A549 (cell line): Measurements from ENCODE around the gene XAGE3. TPM values are rescaled to one million over a fixed set of nuclear protein-coding genes. Genes with fewer than 3 reads are reported as not detected.
A peak's percentile ranks its signal among the peaks of the same experiment; 100 is the strongest.
"Not testable (repeated sequence)": the region's sequence is repeated elsewhere in the genome, so short reads cannot be mapped to it uniquely, and the experiment has no call there.

Experiments used
- ATAC-seq, 2 experiments: fragments of 200-7000 bp in 1 of 2; fragments of >200 bp in 1 of 2; cut with Nextera tagmentation in 1 of 2; cut with Tn5 transposase in 1 of 2; 3 replicates each; pipeline versions ENCODE4 v1.8.0 to v1.9.1; 2018 to 2020; ENCODE audit warnings: mild to moderate bottlenecking in 1 of 2, moderate library complexity in 1 of 2
- CTCF ChIA-PET: fragments of 300-600 bp; sonication (Branson Sonifier 250); formaldehyde crosslinking; extraction: SDS; loops from one replicate; lab custom pipeline; 2021; ENCODE audit warnings: antibody characterized with exemption, inconsistent platforms; lab: Yijun Ruan, JAX
- POLR2A ChIA-PET: fragments of 350-600 bp; formaldehyde crosslinking; extraction: SDS; loops from one replicate; lab custom pipeline; 2021; ENCODE audit warnings: antibody characterized with exemption, inconsistent platforms; lab: Yijun Ruan, JAX
- DNase-seq, 2 experiments: peaks; one replicate each; pipeline versions ENCODE4 v3.0.0 to v3.0.0-alpha.2; 2011 to 2016; ENCODE audit warnings: low read depth in 1 of 2, low spot score in 1 of 2
- FAIRE-seq: peaks from 2 replicates; lab custom pipeline; 2011; peaks lifted over from hg19 to GRCh38; lab: Jason Lieb, UNC
- H3K27ac ChIP-seq, 2 experiments: fragments of >200 bp; sonication (Bioruptor Twin); formaldehyde crosslinking; 3 replicates each; pipeline ENCODE4 v1.5.1; 2016 to 2017
- H3K4me1 ChIP-seq: fragments of >200 bp; sonication (Bioruptor Twin); formaldehyde crosslinking; 3 replicates; pipeline ENCODE4 v1.6.1; 2016
- H3K4me2 ChIP-seq: fragments of >200 bp; sonication (Bioruptor Twin); formaldehyde crosslinking; 3 replicates; pipeline ENCODE4 v1.6.1; 2016
- H3K4me3 ChIP-seq: fragments of >200 bp; sonication (Bioruptor Twin); formaldehyde crosslinking; 3 replicates; pipeline ENCODE4 v1.5.1; 2016
- H3K9me3 ChIP-seq: fragments of >200 bp; sonication (Bioruptor Twin); formaldehyde crosslinking; 3 replicates; pipeline ENCODE4 v1.6.1; 2016
- CBX2 ChIP-seq: fragments of 200-600 bp; sonication (generic); IDR thresholded peaks from 2 replicates; pipeline ENCODE4 v1.6.1; 2016; ENCODE audit warnings: low read depth, mild to moderate bottlenecking, borderline replicate concordance
- CHD2 ChIP-seq: fragments of 150-350 bp; IDR thresholded peaks from 2 replicates; pipeline ENCODE4 v1.6.1; 2014; ENCODE audit warnings: low read length; ENCODE audit not compliant: partially characterized antibody
- CHD4 ChIP-seq: fragments of 200-600 bp; sonication (generic); IDR thresholded peaks from 2 replicates; pipeline ENCODE4 v1.6.1; 2016; ENCODE audit warnings: antibody characterized with exemption, mild to moderate bottlenecking, borderline replicate concordance
- EHF ChIP-seq: fragments of 250-450 bp; sonication (Bioruptor Pico); IDR thresholded peaks from 2 replicates; pipeline ENCODE4 v1.5.0; 2020; ENCODE audit warnings: mild to moderate bottlenecking
- EHMT2 ChIP-seq: fragments of 200-600 bp; sonication (generic); IDR thresholded peaks from 2 replicates; pipeline ENCODE4 v1.6.1; 2016; ENCODE audit warnings: antibody characterized with exemption, low read depth, mild to moderate bottlenecking, moderate library complexity
- ESRRA ChIP-seq: fragments of 150-350 bp; IDR thresholded peaks from 2 replicates; pipeline ENCODE4 v1.6.1; 2014; ENCODE audit warnings: mild to moderate bottlenecking, low read length, borderline replicate concordance
- FOSB ChIP-seq: fragments of 250-450 bp; sonication (Bioruptor Pico); IDR thresholded peaks from 2 replicates; pipeline ENCODE4 v1.5.0; 2020; ENCODE audit warnings: mild to moderate bottlenecking, moderate library complexity
- HOXA7 ChIP-seq: fragments of 250-450 bp; sonication (Bioruptor Pico); IDR thresholded peaks from 2 replicates; pipeline ENCODE4 v1.5.0; 2020; ENCODE audit warnings: mild to moderate bottlenecking, moderate library complexity
- MAX ChIP-seq: IDR thresholded peaks from 2 replicates; pipeline ENCODE4 v1.6.1; 2012
- NFE2L2 ChIP-seq: fragments of 150-350 bp; conservative IDR thresholded peaks from 2 replicates; pipeline ENCODE4 v1.6.1; 2014; ENCODE audit warnings: low read length
- NPAS2 ChIP-seq: fragments of 250-450 bp; sonication (Bioruptor Pico); IDR thresholded peaks from 2 replicates; pipeline ENCODE4 v1.8.0; 2022; ENCODE audit warnings: mild to moderate bottlenecking, moderate library complexity, borderline replicate concordance
- PHF8 ChIP-seq: fragments of 200-600 bp; sonication (generic); IDR thresholded peaks from 2 replicates; pipeline ENCODE4 v1.6.1; 2016; ENCODE audit warnings: low read depth, mild to moderate bottlenecking, antibody characterized with exemption, moderate library complexity, borderline replicate concordance
- POLR2A ChIP-seq: IDR thresholded peaks from 2 replicates; pipeline ENCODE4 v1.6.1; 2012; ENCODE audit warnings: mild to moderate bottlenecking, low read length
- POLR2AphosphoS2 ChIP-seq: conservative IDR thresholded peaks from 2 replicates; pipeline ENCODE4 v1.6.1; 2012; ENCODE audit warnings: low read length, improper control_type of control experiment, inconsistent platforms
- RAD21 ChIP-seq, 2 experiments: fragments of >200 bp in 1 of 2; sonication (Bioruptor Twin) in 1 of 2; formaldehyde crosslinking in 1 of 2; IDR thresholded peaks in 1 of 2; conservative IDR thresholded peaks in 1 of 2; 2 replicates in 1 of 2; 3 replicates in 1 of 2; pipeline ENCODE4 v1.6.1; 2012 to 2018; ENCODE audit warnings: inconsistent platforms in 1 of 2
- RARB ChIP-seq: fragments of 250-450 bp; sonication (Bioruptor Pico); IDR thresholded peaks from 2 replicates; pipeline ENCODE4 v1.8.0; 2021; ENCODE audit warnings: mild to moderate bottlenecking, moderate library complexity
- TP53 ChIP-seq: fragments of 250-450 bp; sonication (Bioruptor Pico); IDR thresholded peaks from 2 replicates; pipeline ENCODE4 v1.5.0; 2021; ENCODE audit warnings: mild to moderate bottlenecking, moderate library complexity
- ZC3H11A ChIP-seq: fragments of 450-650 bp; IDR thresholded peaks from 2 replicates; pipeline ENCODE4 v1.6.1; 2014; ENCODE audit warnings: antibody characterized with exemption, mild to moderate bottlenecking
- ZNF302 ChIP-seq: fragments of 250-450 bp; sonication (Bioruptor Pico); IDR thresholded peaks from 2 replicates; pipeline ENCODE4 v1.9.0; 2021; ENCODE audit warnings: inconsistent platforms, mild to moderate bottlenecking, moderate library complexity
- ZSCAN20 ChIP-seq: fragments of 250-450 bp; sonication (Bioruptor Pico); IDR thresholded peaks from 2 replicates; pipeline ENCODE4 v1.8.0; 2022; ENCODE audit warnings: mild to moderate bottlenecking, moderate library complexity
- WGBS: methylation state at CpG from one replicate; pipeline ENCODE4 v1.1.6; 2017; ENCODE audit errors: missing lambda C conversion rate; 5-methylcytosine and 5-hydroxymethylcytosine counted together
- polyA plus RNA-seq, 4 experiments: library from polyadenylated mRNA; depleted of rRNA in 3 of 4; stranded (reverse); fragments of >200 nt; fragmentation: RNase III in 1 of 4; extraction: RNeasy Plus Mini Kit Qiagen cat#74134 plus additional on column Dnase treatment in 1 of 4; gene quantifications; 2 replicates in 3 of 4; 3 replicates in 1 of 4; pipeline ENCODE4 v1.2.3, GENCODE V29; 2011 to 2017
- TF ChIP-seq, protein P1 (sequence below): fragments of >200 bp; sonication (Bioruptor Twin); formaldehyde crosslinking; IDR thresholded peaks from 2 replicates; pipeline ENCODE4 v1.6.1; 2016
- TF ChIP-seq, protein P2 (sequence below): fragments of 250-450 bp; sonication (Bioruptor Pico); IDR thresholded peaks from 2 replicates; pipeline ENCODE4 v1.5.0; 2021; ENCODE audit warnings: mild to moderate bottlenecking, moderate library complexity, borderline replicate concordance
- TF ChIP-seq, protein P3 (sequence below): fragments of 450-650 bp; IDR thresholded peaks from 2 replicates; pipeline ENCODE4 v1.6.1; 2014; ENCODE audit warnings: antibody characterized with exemption
- TF ChIP-seq, protein P4 (sequence below): IDR thresholded peaks from 2 replicates; pipeline ENCODE4 v1.6.1; 2012; ENCODE audit warnings: low read depth, borderline replicate concordance
- TF ChIP-seq, protein P5 (sequence below): IDR thresholded peaks from 2 replicates; pipeline ENCODE4 v1.6.1; 2012

Gene XAGE3
- polyA plus RNA-seq, 2 of the 4 experiments (the other 2 are of a cell fraction): not detected

- CTCF ChIA-PET: no interaction called here
- H3K4me3 ChIP-seq: no peak overlapping the region
- ATAC-seq: no peak
- H3K4me2 ChIP-seq: no peak overlapping the region
- no peak for FAIRE-seq
- no peak for DNase-seq
- no peaks in the 10 kb centered on the region for H3K4me1 ChIP-seq
- no peaks in the 10 kb centered on the region for H3K9me3 ChIP-seq
- POLR2A ChIA-PET: no interaction called here
- no peak for TF ChIP-seq POLR2AphosphoS2
- no peak for TF ChIP-seq EHF
- TF ChIP-seq CHD2: no peak
- TF ChIP-seq, protein P1, sequence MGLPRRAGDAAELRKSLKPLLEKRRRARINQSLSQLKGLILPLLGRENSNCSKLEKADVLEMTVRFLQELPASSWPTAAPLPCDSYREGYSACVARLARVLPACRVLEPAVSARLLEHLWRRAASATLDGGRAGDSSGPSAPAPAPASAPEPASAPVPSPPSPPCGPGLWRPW: no peak
- TF ChIP-seq ESRRA: no peak
- no peak for TF ChIP-seq FOSB (CRISPR knock-in tag)
- TF ChIP-seq ZC3H11A: no peak
- TF ChIP-seq, protein P2, sequence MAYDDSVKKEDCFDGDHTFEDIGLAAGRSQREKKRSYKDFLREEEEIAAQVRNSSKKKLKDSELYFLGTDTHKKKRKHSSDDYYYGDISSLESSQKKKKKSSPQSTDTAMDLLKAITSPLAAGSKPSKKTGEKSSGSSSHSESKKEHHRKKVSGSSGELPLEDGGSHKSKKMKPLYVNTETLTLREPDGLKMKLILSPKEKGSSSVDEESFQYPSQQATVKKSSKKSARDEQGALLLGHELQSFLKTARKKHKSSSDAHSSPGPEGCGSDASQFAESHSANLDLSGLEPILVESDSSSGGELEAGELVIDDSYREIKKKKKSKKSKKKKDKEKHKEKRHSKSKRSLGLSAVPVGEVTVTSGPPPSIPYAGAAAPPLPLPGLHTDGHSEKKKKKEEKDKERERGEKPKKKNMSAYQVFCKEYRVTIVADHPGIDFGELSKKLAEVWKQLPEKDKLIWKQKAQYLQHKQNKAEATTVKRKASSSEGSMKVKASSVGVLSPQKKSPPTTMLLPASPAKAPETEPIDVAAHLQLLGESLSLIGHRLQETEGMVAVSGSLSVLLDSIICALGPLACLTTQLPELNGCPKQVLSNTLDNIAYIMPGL: no peak
- no peak for TF ChIP-seq NFE2L2
- TF ChIP-seq, all 56 proteins: peak for 0
- H3K27ac ChIP-seq: no peak overlapping the region
- 3% methylated on average over 1 of the region's 1 CpG for WGBS
Measured at GRCh38 chrX:52870046-52870445, 2.2 kb upstream of the XAGE3 start.

GRCh38 chrX:52865343-52865998 lies 2.4 kb downstream of the XAGE3 start:
- no peak for ATAC-seq
- ChIA-PET CTCF (interaction anchor here (0.7 kb wide), 1 partner anchor 356 kb away, joined by 3 read pairs; no protein-coding TSS in a partner anchor), POLR2A (no interaction called here)
- no peak for TF ChIP-seq NPAS2 (CRISPR knock-in tag)
- TF ChIP-seq FOSB (CRISPR knock-in tag): no peak
- TF ChIP-seq, protein P3, sequence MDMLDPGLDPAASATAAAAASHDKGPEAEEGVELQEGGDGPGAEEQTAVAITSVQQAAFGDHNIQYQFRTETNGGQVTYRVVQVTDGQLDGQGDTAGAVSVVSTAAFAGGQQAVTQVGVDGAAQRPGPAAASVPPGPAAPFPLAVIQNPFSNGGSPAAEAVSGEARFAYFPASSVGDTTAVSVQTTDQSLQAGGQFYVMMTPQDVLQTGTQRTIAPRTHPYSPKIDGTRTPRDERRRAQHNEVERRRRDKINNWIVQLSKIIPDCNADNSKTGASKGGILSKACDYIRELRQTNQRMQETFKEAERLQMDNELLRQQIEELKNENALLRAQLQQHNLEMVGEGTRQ: no peak
- TF ChIP-seq, protein P4, sequence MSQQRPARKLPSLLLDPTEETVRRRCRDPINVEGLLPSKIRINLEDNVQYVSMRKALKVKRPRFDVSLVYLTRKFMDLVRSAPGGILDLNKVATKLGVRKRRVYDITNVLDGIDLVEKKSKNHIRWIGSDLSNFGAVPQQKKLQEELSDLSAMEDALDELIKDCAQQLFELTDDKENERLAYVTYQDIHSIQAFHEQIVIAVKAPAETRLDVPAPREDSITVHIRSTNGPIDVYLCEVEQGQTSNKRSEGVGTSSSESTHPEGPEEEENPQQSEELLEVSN: no peak
- TF ChIP-seq RARB: no peak
- no peak for TF ChIP-seq EHMT2
- TF ChIP-seq PHF8: no peak
- TF ChIP-seq CHD4: no peak
- TF ChIP-seq POLR2A: no peak
- no peak for TF ChIP-seq MAX
- TF ChIP-seq CBX2: no peak
- no peak for TF ChIP-seq RAD21 (conservative IDR thresholded peaks at IDR 0.05 in 1 of 2, IDR thresholded peaks at IDR 0.05 in 1 of 2)
- TF ChIP-seq POLR2AphosphoS2: no peak
- no peak for TF ChIP-seq HOXA7 (CRISPR knock-in tag)
- TF ChIP-seq, protein P5, sequence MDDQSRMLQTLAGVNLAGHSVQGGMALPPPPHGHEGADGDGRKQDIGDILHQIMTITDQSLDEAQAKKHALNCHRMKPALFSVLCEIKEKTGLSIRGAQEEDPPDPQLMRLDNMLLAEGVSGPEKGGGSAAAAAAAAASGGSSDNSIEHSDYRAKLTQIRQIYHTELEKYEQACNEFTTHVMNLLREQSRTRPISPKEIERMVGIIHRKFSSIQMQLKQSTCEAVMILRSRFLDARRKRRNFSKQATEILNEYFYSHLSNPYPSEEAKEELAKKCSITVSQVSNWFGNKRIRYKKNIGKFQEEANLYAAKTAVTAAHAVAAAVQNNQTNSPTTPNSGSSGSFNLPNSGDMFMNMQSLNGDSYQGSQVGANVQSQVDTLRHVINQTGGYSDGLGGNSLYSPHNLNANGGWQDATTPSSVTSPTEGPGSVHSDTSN: no peak
- TF ChIP-seq TP53 (CRISPR knock-in tag): no peak
- no peak for TF ChIP-seq ZSCAN20
- TF ChIP-seq, protein P1: no peak
- no peak for TF ChIP-seq ZNF302 (CRISPR knock-in tag)
- H3K9me3 ChIP-seq: no peaks in the 10 kb centered on the region
- no peaks in the 10 kb centered on the region for H3K4me1 ChIP-seq
- no peak for DNase-seq
- no peak overlapping the region for H3K4me3 ChIP-seq
- WGBS: 9% methylated on average over 6 of the region's 6 CpGs
- peak overlapping the region; percentile 33; the same call in 1 of the 3 replicates for H3K4me2 ChIP-seq
- H3K27ac ChIP-seq: no peak overlapping the region
- no peak for FAIRE-seq

- CTCF ChIA-PET, POLR2A ChIA-PET, H3K27ac ChIP-seq, DNase-seq, H3K4me2 ChIP-seq, ATAC-seq, H3K4me1 ChIP-seq, H3K4me3 ChIP-seq, H3K9me3 ChIP-seq: not testable (repeated sequence)
- peak; percentile 18 for FAIRE-seq
- 7% methylated on average over 3 of the region's 4 CpGs for WGBS
Measured at GRCh38 chrX:52856991-52857525, 10.8 kb downstream of the XAGE3 start.
